K562 (cell line): ENCODE results near the gene TREX2. TPM values are rescaled to one million over a fixed set of nuclear protein-coding genes. Genes with fewer than 3 reads are reported as not detected.

ENCODE experiments used
- NFIC ChIP-seq: fragments of 450-650 bp; IDR thresholded peaks from 2 replicates; pipeline ENCODE4 v1.6.1; 2017; ENCODE audit warnings: mild to moderate bottlenecking, inconsistent platforms
- SMARCB1 ChIP-seq: IDR thresholded peaks from 2 replicates; pipeline ENCODE4 v1.6.1; 2011; ENCODE audit warnings: improper control_type of control experiment, low read depth; ENCODE audit not compliant: insufficient read length
- polyA plus RNA-seq, 8 experiments: library from polyadenylated mRNA; depleted of rRNA in 4 of 8; stranded (reverse) in 5 of 8; unstranded in 3 of 8; fragments of >200 nt; fragmentation: Nextera tagmentation in 2 of 8; fragmentation: Illumina TruSeq in 1 of 8; extraction: Ambion mirVana in 2 of 8; extraction: Trizol in 1 of 8; gene quantifications; 2 replicates each; pipeline versions ENCODE4 v1.2.1 to v1.2.3, GENCODE V29; 2011 to 2014; ENCODE audit warnings: inconsistent platforms in 1 of 8, missing spikeins in 1 of 8
- total RNA-seq, 7 experiments: library from RNA; depleted of rRNA in 6 of 7; stranded (reverse); fragments of >200 nt in 6 of 7; fragmentation: Illumina TruSeq in 2 of 7; extraction: Trizol in 2 of 7; gene quantifications; 2 replicates each; pipeline versions ENCODE4 v1.2.1 to v1.2.3, GENCODE V29; 2011 to 2021; ENCODE audit warnings: low replicate concordance in 1 of 7
- TF ChIP-seq, protein P1 (sequence below), 2 experiments: fragments of 450-650 bp; formaldehyde crosslinking in 1 of 2; IDR thresholded peaks; 2 replicates each; pipeline versions ENCODE4 v1.4.0 to v1.6.1; 2014 to 2020; ENCODE audit warnings: mild to moderate bottlenecking in 2 of 2, borderline replicate concordance in 1 of 2, low read depth in 1 of 2
- TF ChIP-seq, protein P2 (sequence below): fragments of 200-800 bp; sonication (Bioruptor generic); IDR thresholded peaks from 2 replicates; pipeline ENCODE4 v1.6.1; 2017; ENCODE audit warnings: missing genetic modification characterization, missing compliant biosample characterization
- TF ChIP-seq, protein P3 (sequence below), 3 experiments: IDR thresholded peaks in 2 of 3; conservative IDR thresholded peaks in 1 of 3; 2 replicates each; pipeline ENCODE4 v1.5.1; 2011 to 2012; ENCODE audit warnings: low read length in 3 of 3, mild to moderate bottlenecking in 3 of 3, control low read depth in 2 of 3, improper control_type of control experiment in 1 of 3, inconsistent platforms in 1 of 3, low read depth in 1 of 3, mixed read lengths in 1 of 3, moderate library complexity in 1 of 3; ENCODE audit not compliant: insufficient read depth in 2 of 3

Gene TREX2
- total and polyA plus RNA-seq, 9 of the 15 experiments (the other 6 are each of a cell fraction or from before 2014, with no cell fraction given): 0.07 to 1.5 (median 0.33) TPM; not detected in 2

DNA sequence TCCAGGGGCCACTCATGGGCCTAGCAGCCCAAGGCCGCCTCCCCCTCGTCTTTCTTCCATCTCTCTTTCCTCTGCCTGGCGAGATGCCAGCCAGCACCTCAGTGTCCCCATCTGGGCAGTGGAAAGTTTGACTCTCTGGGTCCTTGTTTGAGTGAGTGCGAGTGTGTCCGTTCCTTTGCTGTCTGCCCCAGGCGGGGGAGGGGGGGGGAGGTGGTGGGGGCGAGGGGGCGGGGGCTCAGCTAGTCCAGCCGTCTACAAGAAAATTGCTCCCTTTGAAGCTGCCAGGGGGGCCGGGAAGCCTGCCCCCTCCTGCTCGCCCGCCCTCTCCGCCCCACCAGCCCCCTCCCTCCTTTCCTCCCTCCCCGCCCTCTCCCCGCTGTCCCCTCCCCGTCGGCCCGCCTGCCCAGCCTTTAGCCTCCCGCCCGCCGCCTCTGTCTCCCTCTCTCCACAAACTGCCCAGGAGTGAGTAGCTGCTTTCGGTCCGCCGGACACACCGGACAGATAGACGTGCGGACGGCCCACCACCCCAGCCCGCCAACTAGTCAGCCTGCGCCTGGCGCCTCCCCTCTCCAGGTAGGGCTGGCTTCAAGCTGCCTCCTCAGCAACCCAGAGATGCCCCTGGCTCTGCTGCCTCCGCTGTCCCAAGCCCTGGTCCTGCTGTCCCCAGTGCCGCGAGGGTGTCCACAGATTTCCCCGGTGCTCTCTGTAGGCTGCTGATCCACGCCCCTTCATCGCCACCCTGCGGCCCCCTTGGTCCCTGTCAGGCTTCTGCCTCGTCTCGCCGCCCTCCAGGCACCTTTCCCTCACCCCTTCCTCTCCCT lies 48.9 kb upstream of the TREX2 start, which contains the start of gene BGN (continued):
- TF ChIP-seq, protein P1, sequence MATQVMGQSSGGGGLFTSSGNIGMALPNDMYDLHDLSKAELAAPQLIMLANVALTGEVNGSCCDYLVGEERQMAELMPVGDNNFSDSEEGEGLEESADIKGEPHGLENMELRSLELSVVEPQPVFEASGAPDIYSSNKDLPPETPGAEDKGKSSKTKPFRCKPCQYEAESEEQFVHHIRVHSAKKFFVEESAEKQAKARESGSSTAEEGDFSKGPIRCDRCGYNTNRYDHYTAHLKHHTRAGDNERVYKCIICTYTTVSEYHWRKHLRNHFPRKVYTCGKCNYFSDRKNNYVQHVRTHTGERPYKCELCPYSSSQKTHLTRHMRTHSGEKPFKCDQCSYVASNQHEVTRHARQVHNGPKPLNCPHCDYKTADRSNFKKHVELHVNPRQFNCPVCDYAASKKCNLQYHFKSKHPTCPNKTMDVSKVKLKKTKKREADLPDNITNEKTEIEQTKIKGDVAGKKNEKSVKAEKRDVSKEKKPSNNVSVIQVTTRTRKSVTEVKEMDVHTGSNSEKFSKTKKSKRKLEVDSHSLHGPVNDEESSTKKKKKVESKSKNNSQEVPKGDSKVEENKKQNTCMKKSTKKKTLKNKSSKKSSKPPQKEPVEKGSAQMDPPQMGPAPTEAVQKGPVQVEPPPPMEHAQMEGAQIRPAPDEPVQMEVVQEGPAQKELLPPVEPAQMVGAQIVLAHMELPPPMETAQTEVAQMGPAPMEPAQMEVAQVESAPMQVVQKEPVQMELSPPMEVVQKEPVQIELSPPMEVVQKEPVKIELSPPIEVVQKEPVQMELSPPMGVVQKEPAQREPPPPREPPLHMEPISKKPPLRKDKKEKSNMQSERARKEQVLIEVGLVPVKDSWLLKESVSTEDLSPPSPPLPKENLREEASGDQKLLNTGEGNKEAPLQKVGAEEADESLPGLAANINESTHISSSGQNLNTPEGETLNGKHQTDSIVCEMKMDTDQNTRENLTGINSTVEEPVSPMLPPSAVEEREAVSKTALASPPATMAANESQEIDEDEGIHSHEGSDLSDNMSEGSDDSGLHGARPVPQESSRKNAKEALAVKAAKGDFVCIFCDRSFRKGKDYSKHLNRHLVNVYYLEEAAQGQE (IDR thresholded peaks at IDR 0.05; ENCODE audit: borderline replicate concordance): peak; percentile 47
- TF ChIP-seq, protein P1 (CRISPR knock-in tag; IDR thresholded peaks at IDR 0.05; ENCODE audit: low read depth): no peak
- TF ChIP-seq NFIC (0 out of 2 replicates have a peak, but pooled peaks have one; percentile 13), SMARCB1 (no peak)
- TF ChIP-seq, protein P2, sequence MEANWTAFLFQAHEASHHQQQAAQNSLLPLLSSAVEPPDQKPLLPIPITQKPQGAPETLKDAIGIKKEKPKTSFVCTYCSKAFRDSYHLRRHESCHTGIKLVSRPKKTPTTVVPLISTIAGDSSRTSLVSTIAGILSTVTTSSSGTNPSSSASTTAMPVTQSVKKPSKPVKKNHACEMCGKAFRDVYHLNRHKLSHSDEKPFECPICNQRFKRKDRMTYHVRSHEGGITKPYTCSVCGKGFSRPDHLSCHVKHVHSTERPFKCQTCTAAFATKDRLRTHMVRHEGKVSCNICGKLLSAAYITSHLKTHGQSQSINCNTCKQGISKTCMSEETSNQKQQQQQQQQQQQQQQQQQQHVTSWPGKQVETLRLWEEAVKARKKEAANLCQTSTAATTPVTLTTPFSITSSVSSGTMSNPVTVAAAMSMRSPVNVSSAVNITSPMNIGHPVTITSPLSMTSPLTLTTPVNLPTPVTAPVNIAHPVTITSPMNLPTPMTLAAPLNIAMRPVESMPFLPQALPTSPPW (CRISPR knock-in tag): 0 out of 2 replicates have a peak, but pooled peaks have one; percentile 15
- TF ChIP-seq, protein P3, sequence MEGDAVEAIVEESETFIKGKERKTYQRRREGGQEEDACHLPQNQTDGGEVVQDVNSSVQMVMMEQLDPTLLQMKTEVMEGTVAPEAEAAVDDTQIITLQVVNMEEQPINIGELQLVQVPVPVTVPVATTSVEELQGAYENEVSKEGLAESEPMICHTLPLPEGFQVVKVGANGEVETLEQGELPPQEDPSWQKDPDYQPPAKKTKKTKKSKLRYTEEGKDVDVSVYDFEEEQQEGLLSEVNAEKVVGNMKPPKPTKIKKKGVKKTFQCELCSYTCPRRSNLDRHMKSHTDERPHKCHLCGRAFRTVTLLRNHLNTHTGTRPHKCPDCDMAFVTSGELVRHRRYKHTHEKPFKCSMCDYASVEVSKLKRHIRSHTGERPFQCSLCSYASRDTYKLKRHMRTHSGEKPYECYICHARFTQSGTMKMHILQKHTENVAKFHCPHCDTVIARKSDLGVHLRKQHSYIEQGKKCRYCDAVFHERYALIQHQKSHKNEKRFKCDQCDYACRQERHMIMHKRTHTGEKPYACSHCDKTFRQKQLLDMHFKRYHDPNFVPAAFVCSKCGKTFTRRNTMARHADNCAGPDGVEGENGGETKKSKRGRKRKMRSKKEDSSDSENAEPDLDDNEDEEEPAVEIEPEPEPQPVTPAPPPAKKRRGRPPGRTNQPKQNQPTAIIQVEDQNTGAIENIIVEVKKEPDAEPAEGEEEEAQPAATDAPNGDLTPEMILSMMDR (IDR thresholded peaks at IDR 0.05 in 2 of 3, conservative IDR thresholded peaks at IDR 0.05 in 1 of 3; ENCODE audit: insufficient read depth in 2 of 3, low read depth in 1 of 3, low read length in 3 of 3): peak; percentile 31 to 59 (median 37); a peak in 4 of 6 replicates
